Measurements from ENCODE around the gene APBB2. TPM values are rescaled to one million over a fixed set of nuclear protein-coding genes. Genes with fewer than 3 reads are reported as not detected.

The APBB2 gene
- total RNA-seq, 4 donors from 2014 or later = 66.3 to 133 (median 90.2) TPM

DNA sequence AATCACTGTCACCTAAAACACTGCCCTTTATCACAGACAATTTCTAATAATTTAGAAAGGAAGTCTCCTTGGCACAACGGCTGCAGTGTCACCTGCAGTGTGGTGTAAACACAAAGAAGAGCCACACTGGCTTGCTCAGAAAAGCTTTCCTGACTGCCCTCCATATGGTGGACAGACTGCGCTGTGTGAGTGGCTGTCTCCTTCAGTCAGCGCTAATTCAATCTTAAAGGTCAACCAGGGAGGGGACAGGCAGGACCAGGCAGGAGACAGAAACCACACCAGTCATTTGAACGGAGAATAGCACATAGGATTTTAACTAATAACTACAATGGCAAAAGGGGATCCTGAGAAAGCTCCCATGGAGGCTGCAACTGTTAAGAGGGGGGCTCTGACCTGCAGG, 332.5 kb downstream of the APBB2 start:
- Histone ChIP-seq H3K9me3 (no peaks in the 10 kb centered on the region), H3K36me3 (peaks cover 0 to 81% of the 10 kb centered on the region in 2 donors), H3K4me1 (no peaks in the 10 kb centered on the region), H3K27ac (no peak overlapping the region), H3K4me3 (no peak overlapping the region), H3K27me3 (no peaks in the 10 kb centered on the region)
- TF ChIP-seq CTCF (IDR thresholded peaks at IDR 0.05) (no peak), EP300 (IDR thresholded peaks at IDR 0.05) (no peak), POLR2AphosphoS5 (IDR thresholded peaks at IDR 0.05) (no peak), POLR2A (IDR thresholded peaks at IDR 0.05) (no peak)
- no peak for ATAC-seq
- WGBS, 2 donors (ENCODE audit: low coverage in 1 of 2) = 69 to 94% methylated on average over 3 to 4 of the region's 4 CpGs

DNA sequence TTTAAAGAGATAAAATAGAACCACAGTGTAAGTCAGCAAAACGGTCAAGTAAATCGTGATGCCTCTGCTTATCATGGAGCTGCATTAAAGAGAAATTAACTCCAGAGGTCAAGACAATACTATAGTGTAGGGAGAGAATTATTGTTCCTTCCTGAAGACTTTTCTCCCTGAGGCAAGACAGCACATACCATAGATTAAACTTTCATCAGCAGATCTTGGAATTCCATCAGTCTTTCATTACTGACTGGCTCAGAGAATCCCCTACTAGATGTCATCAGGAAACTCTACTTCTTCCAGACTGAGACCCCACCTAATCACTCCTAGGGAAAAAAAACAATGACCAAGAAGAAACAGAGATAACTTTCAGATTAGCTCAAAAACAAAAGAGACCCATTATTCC, 333.2 kb downstream of the APBB2 start:
- 68% methylated on average over 2 of the region's 2 CpGs; no CpG with 5 or more reads in 1 of the 2 donors for WGBS, 2 donors (ENCODE audit: low coverage in 1 of 2)
- H3K9me3 ChIP-seq = no peaks in the 10 kb centered on the region
- no peaks in the 10 kb centered on the region for H3K4me1 ChIP-seq
- H3K4me3 ChIP-seq = no peak overlapping the region
- peaks cover 0 to 74% of the 10 kb centered on the region in 2 donors for H3K36me3 ChIP-seq
- no peak for ATAC-seq
- H3K27ac ChIP-seq = no peak overlapping the region
- H3K27me3 ChIP-seq = no peaks in the 10 kb centered on the region
- TF ChIP-seq CTCF (IDR thresholded peaks at IDR 0.05) = no peak
- TF ChIP-seq EP300 (IDR thresholded peaks at IDR 0.05) = no peak
- TF ChIP-seq POLR2A (IDR thresholded peaks at IDR 0.05) = no peak
- no peak for TF ChIP-seq POLR2AphosphoS5 (IDR thresholded peaks at IDR 0.05)

- no peaks in the 10 kb centered on the region for H3K27me3 ChIP-seq
- WGBS, 2 donors (ENCODE audit: low coverage in 1 of 2) = 73 to 83% methylated on average over 6 of the region's 6 CpGs
- no peaks in the 10 kb centered on the region for H3K9me3 ChIP-seq
- H3K27ac ChIP-seq = no peak overlapping the region
- ATAC-seq = no peak
- peaks cover 0 to 59% of the 10 kb centered on the region in 2 donors for H3K36me3 ChIP-seq
- no peaks in the 10 kb centered on the region for H3K4me1 ChIP-seq
- H3K4me3 ChIP-seq = no peak overlapping the region
- TF ChIP-seq EP300 (IDR thresholded peaks at IDR 0.05) (no peak), POLR2AphosphoS5 (IDR thresholded peaks at IDR 0.05) (no peak), POLR2A (IDR thresholded peaks at IDR 0.05) (no peak), CTCF (IDR thresholded peaks at IDR 0.05) (no peak)
Measured at GRCh38 chr4:40878548-40879055, 335.7 kb downstream of the APBB2 start.

DNA sequence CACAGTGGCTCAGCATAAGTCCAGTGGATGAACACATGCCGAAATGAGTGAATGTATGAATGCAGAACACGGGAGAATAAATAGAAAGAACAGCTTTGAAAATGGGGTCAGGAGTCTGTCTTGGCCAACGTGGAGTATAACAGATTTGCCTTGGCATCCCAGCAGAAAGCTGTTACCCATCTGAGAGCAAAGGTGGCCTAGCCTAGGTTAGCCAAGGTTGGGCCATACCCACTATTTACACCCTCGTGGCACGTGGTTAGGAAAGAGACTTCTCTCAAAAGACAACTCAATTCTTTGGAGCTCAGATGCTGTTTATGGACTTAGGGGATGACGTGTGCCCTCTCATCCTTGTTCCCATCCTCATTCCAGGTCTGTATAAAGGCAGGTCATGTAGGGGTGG, 337.3 kb downstream of the APBB2 start:
- WGBS, 2 donors (ENCODE audit: low coverage in 1 of 2) = 75 to 93% methylated on average over 2 to 6 of the region's 6 CpGs
- Histone ChIP-seq H3K4me3 (no peak overlapping the region), H3K27ac (no peak overlapping the region), H3K27me3 (no peaks in the 10 kb centered on the region), H3K36me3 (peaks cover 0 to 54% of the 10 kb centered on the region in 2 donors), H3K4me1 (no peaks in the 10 kb centered on the region), H3K9me3 (no peaks in the 10 kb centered on the region)
- ATAC-seq = no peak
- no peak for TF ChIP-seq CTCF (IDR thresholded peaks at IDR 0.05)
- no peak for TF ChIP-seq POLR2AphosphoS5 (IDR thresholded peaks at IDR 0.05)
- TF ChIP-seq POLR2A (IDR thresholded peaks at IDR 0.05) = no peak
- no peak for TF ChIP-seq EP300 (IDR thresholded peaks at IDR 0.05)

GRCh38 chr4:40875507-40876150, 338.7 kb downstream of the APBB2 start:
- TF ChIP-seq POLR2AphosphoS5 (IDR thresholded peaks at IDR 0.05) = no peak
- no peak for TF ChIP-seq EP300 (IDR thresholded peaks at IDR 0.05)
- TF ChIP-seq CTCF (IDR thresholded peaks at IDR 0.05) = no peak
- TF ChIP-seq POLR2A (IDR thresholded peaks at IDR 0.05) = no peak
- no peak overlapping the region for H3K27ac ChIP-seq

More at GRCh38 chr4:40875507-40876150, 338.7 kb downstream of the APBB2 start:
- WGBS, 2 donors (ENCODE audit: low coverage in 1 of 2) = 92 to 100% methylated on average over 1 of the region's 1 CpG
- Histone ChIP-seq H3K4me3 (no peak overlapping the region), H3K4me1 (no peaks in the 10 kb centered on the region), H3K36me3 (peaks cover 0 to 53% of the 10 kb centered on the region in 2 donors), H3K27me3 (no peaks in the 10 kb centered on the region), H3K9me3 (no peaks in the 10 kb centered on the region)
- ATAC-seq = no peak

Measured in gastroesophageal sphincter (tissue), 4 donors.